GM23248 (cell line): Measurements from ENCODE around the gene RFX2.

Experiments
- EZH2 ChIP-seq: fragments of 200-600 bp; sonication (generic); IDR thresholded peaks from 2 replicates; pipeline ENCODE4 v1.6.1; 2018; ENCODE audit warnings: antibody characterized with exemption, mild to moderate bottlenecking; ENCODE audit not compliant: insufficient read depth, poor library complexity, severe bottlenecking
- EZH2phosphoT487 ChIP-seq: fragments of 200-600 bp; sonication (generic); IDR thresholded peaks from 2 replicates; pipeline ENCODE4 v1.6.1; 2018; ENCODE audit warnings: antibody characterized with exemption, moderate library complexity, mild to moderate bottlenecking, low read depth; ENCODE audit not compliant: insufficient read depth

GRCh38 chr19:6055013-6055795 lies 55.1 kb downstream of the RFX2 start:
- TF ChIP-seq EZH2phosphoT487, result no peak
- TF ChIP-seq EZH2, result no peak
